Upper lobe of left lung (tissue), 4 donors: ENCODE measurements around the gene RPRD1A.
"Not testable (repeated sequence)": the region's sequence is repeated elsewhere in the genome, so short reads cannot be mapped to it uniquely, and the experiment has no call there.

Experiments used
- CTCF ChIP-seq, 6 experiments: fragments of 450-650 bp in 4 of 6; fragments of 200-600 bp in 2 of 6; sonication (generic) in 2 of 6; IDR thresholded peaks; one replicate each; pipeline ENCODE4 v1.5.1; 2016 to 2019; ENCODE audit warnings: antibody characterized with exemption in 6 of 6
- POLR2A ChIP-seq, 4 donors: fragments of 450-650 bp; IDR thresholded peaks; one replicate each; pipeline ENCODE4 v1.5.1; 2016 to 2017; ENCODE audit warnings: antibody characterized with exemption in 4 of 4, mild to moderate bottlenecking in 2 of 4
- POLR2AphosphoS5 ChIP-seq, 2 donors: sonication (generic); formaldehyde crosslinking; IDR thresholded peaks; one replicate each; pipeline ENCODE4 v1.5.1; 2017; ENCODE audit warnings: antibody characterized with exemption in 2 of 2

DNA sequence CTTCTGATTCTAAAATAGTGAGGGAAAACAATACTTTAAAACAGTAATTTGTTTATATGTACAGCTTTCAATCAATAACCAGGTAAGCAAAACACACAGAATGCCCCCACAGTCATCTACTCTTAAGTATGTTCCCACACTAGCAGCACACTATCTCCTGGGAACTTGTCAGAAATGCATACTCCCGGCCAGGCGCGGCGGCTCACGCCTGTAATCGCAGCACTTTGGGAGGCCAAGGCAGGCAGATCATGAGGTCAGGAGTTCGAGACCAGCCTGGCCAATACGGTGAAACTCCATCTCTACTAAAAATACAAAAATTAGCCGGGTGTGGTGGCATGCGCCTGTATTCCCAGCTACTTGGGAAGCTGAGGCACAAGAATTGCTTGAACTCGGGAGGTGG, 49.4 kb upstream of the RPRD1A start:
- TF ChIP-seq CTCF, POLR2AphosphoS5, POLR2A (IDR thresholded peaks at IDR 0.05): not testable (repeated sequence)
